ENCODE measurements around the gene HNMT.
"Not testable (repeated sequence)": the region's sequence is repeated elsewhere in the genome, so short reads cannot be mapped to it uniquely, and the experiment has no call there.

- not testable (repeated sequence) for TF ChIP-seq EP300, CTCF, POLR2A, POLR2AphosphoS5 (IDR thresholded peaks at IDR 0.05)
Observed at GRCh38 chr2:137993715-137994476, 29.6 kb downstream of the HNMT start.
